GM18519 (cell line): ENCODE measurements around the gene TNXB.
"Not testable (repeated sequence)": the region's sequence is repeated elsewhere in the genome, so short reads cannot be mapped to it uniquely, and the experiment has no call there.

Experiments used
- ATAC-seq: cut with Tn5 transposase; IDR thresholded peaks from one replicate; pipeline ENCODE4 v1.9.1; 2021; ENCODE audit warnings: mild to moderate bottlenecking, moderate library complexity; ENCODE audit not compliant: unreplicated experiment, low FRiP score

The TNXB gene

DNA sequence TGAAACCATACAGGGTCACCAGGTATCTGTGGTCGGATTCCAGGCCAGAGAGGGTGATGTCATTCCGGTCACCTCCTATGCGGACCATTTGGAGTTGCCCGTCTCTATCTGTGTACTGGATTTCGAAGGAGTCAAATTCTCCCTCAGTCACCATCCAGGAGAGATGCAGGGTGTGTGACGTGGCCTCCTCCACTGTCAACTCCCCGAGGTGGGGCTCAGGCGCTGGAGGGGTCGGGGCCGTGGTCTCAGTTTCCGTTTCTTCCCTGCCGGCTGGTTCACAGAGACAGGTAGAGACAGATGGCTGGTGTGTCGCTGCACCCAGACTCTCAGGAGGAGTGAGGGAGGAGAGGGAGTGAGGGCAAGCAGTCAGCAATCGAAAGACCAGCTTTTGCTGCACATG, 40.3 kb downstream of the TNXB start:
- no peak for ATAC-seq

- not testable (repeated sequence) for ATAC-seq
Observed at GRCh38 chr6:32068315-32068714, 40.8 kb downstream of the TNXB start.

- not testable (repeated sequence) for ATAC-seq
Observed at GRCh38 chr6:32067521-32067920, 41.6 kb downstream of the TNXB start.

GRCh38 chr6:32064706-32065105, 44.4 kb downstream of the TNXB start:
- no peak for ATAC-seq

DNA sequence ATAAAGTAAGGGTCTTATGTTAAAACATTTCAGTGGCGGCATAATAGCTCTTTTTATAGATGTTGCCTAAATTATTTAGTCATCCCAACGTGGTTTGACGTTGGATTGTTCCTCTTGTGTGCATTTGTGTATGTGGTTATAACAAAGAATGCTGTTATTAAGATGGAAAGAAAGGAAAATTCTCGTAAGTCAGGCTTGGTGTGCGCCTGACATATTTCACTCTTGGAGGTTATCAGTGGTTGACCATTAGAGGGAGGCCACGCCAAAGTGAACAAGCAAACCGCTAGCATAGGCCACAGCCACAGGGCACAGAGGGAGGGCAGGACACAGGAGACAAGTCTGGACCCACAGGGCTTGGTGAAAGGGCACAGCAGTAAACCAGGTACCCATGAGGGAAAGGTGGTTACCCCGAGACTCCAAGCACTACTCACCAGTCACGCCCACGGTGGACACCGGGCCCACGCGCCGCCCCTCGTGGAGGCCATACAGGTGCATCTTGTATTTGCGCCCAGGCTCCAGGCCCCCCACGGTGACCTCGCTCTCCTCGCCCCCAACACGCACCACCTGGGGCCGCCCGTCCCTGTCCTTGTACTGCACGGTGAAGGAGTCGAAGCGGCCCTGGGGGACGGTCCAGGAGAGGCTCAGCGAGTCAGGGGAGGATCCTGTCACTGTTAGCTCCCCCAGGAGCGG, 48.0 kb downstream of the TNXB start:
- no peak for ATAC-seq

GRCh38 chr6:32058511-32058963, 50.6 kb downstream of the TNXB start:
- no peak for ATAC-seq

- no peak for ATAC-seq
Observed at GRCh38 chr6:32057966-32058365, 51.2 kb downstream of the TNXB start.

DNA sequence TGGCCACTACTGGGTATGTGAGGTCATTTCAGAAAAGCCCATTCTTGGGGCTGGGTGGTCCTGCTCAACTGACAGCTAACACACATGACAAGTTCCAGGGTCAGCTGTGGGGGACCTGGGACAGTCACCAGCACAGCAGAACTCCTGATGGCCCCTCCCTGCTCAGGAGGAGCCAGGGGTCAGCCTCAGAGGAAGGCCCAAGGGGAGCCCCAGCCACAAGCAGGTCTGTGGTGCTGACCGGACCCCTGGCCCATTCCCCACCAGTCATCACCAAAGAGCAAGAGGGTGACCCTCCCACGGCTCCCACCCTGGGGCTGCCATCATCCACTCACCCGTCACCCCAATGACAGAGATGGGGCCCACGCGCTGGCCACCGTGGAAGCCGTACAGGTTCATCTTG, 52.9 kb downstream of the TNXB start:
- ATAC-seq: no peak

DNA sequence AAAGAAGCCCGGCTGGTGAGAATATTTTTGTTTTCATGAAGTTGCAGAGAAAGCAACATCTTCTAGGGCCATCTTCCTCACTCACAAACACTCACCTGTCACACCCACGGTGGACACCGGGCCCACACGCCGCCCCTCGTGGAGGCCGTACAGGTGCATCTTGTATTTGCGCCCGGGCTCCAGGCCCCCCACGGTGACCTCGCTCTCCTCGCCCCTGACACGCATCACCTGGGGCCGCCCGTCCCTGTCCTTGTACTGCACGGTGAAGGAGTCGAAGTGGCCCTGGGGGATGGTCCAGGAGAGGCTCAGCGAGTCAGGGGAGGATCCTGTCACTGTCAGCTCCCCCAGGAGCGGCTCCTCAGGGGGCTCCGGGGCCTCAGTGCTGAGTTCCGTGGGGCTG, 53.4 kb downstream of the TNXB start:
- not testable (repeated sequence) for ATAC-seq

DNA sequence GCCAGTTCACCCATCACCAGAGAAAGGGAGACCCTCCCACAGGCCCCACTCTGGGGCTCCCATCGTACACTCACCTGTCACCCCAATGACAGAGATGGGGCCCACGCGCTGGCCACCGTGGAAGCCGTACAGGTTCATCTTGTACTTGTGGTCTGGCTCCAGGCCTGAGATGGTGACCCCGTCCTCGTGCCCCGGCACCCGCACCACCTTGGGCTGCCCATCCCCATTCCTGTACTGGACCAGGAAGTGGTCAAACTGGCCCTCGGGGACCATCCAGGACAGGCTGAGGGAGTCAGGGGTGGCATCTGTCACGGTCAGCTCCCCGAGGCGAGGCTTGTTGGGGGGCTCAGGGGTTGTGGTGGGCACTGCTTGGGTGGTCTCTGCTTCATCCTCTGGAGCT, 55.8 kb downstream of the TNXB start:
- ATAC-seq: not testable (repeated sequence)

GRCh38 chr6:32052626-32053025, 56.5 kb downstream of the TNXB start:
- not testable (repeated sequence) for ATAC-seq

GRCh38 chr6:32050562-32050961, 58.6 kb downstream of the TNXB start:
- ATAC-seq: no peak

- not testable (repeated sequence) for ATAC-seq
Observed at GRCh38 chr6:32049736-32050135, 59.4 kb downstream of the TNXB start.

DNA sequence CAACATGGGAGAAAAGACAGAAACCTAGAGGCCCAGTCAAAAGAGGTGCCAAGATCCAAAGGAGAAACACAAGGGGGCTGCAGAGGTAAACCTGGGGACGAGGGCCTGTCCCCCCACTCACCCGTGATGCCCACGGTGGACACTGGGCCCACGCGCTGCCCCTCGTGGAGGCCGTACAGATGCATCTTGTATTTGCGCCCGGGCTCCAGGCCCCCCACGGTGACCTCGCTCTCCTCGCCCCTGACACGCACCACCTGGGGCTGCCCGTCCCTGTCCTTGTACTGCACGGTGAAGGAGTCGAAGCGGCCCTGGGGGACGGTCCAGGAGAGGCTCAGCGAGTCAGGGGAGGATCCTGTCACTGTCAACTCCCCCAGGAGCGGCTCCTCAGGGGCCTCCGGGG, 60.0 kb downstream of the TNXB start:
- ATAC-seq: not testable (repeated sequence)

DNA sequence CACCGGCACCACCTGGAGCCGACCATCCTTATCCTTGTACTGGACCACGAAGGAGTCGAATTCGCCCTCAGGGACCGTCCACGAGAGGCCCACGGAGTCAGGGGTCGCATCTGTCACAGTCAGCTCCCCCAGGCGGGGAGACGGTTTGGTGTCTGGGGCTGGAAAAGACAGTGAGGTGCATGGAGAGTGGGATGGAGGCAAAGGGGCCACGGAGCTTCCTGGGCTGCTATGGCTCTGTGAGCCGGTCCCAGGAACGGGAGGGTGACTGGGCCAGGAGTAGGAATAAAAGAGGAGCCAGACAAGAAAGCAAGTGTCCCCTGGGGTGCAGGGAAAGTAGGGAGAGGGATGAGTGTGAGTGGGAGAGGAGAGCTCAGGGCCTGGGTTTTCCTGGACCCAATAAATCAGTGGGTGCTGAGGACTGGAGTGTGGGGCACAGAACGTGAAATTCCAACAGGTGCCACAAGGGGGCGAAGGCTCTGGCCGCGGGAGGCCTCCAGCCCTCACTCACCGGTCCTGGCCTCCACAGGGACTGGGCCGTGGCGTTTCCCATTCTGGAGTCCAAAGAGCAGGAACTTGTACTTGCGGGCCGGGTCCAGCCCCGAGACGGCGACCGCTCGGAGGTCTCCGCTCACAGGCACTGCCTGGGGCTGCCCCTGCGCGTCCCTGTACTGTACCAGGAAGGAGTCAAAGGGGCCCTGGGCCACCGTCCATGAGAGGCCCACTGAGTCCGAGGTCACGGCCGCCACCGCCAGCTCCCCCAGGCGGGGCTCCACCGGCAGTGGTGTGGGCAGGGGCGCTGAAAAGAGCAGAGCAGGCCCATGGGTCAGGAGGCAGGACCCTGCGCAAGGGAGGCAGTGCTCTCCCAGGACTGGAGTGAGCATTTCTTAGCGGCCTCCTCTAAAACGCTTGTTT, 61.0 kb downstream of the TNXB start:
- no peak for ATAC-seq

DNA sequence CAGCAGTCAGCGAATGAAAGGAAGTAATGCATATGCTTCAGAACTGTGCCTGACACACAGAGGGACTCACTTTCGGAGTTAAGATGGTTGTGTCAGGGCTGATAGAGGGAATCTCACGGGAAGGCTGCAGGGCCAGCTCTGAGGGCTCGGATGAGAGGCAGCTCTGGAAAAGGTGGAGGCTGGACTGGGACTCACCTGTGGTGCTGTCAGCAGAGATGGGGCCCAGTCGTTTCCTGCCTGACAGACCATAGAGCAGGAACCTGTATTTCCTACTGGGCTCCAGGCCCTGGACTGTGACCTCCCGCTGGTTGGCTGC, 61.6 kb downstream of the TNXB start:
- ATAC-seq: no peak

DNA sequence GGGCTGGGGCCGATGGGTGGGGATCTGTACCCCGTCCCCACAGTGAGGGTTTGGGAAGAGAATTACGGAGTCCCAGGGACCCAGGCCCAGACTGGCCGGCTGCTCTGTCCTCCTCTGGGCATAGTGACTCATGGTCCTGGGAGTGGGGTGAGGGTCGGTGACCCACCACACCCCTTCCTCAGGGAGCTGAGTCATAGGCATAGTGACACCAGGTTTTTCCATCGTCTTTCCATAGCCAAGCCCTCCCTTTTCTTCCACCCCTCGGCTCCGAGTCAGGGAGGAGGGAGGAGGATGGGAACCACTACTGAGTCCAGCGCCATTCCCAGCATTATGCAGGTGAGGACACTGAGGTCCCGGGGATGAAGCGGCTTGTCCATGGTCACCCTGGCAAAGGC, 62.1 kb downstream of the TNXB start:
- no peak for ATAC-seq

DNA sequence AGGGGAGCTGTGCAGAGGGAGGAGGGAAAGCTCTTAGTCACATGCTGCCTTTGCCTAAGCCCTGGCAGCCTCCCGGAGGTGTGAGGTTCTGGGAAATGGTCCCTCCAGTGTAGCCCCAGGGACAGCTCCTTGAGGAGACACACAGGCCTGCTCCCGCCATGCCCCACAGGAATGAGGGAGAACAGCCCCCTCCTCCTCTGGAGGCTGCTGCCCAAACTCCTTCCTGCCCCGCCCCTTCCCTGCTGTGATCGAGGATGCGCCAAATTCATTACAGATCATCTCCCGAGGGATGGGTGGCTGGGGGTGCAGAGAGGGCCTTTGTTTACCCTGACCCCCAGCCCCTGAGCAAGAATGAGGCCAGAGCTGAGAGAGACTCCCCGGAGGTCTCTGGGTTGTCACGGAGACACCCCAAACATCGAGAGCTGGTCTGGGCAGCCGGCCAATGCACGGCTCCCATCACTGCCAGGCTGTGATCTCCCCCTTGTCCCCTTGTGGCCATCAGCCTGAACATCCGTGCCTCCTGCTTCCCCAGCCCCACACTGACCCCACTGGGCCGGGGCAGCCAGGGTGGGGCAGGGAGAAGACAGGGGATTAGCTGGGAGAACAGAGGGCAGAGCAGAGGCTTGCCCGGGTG, 62.6 kb downstream of the TNXB start:
- ATAC-seq: no peak

DNA sequence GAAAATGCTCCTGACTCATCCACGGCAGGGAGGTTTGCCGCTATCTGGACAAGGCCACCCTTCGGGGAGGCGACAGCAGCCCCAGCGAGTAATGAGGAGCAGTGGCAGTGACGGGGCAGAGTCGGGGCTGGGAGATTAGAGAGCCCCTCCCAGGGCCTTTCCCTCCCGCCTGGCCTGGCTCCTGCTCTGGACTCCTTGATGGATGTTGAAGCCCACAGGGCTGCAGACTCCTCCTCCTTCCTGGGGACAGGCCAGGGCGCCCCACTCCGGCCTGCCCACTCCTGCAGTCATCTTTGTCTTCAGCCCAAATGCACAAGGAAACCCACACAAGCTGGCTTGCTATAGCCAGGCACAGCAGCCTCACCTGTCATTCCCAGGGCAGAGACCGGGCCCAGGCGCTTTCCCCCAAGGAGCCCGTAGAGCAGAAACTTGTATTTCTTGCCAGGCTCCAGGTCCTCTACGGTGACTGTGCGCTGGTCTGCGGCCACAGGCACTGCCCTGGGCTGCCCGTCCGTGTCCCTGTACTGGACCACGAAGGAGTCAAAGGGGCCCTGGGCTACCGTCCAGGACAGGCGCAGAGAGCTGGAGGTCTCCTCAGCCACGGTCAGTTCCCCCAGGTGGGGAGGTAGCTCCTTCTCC, 63.2 kb downstream of the TNXB start:
- ATAC-seq: no peak

DNA sequence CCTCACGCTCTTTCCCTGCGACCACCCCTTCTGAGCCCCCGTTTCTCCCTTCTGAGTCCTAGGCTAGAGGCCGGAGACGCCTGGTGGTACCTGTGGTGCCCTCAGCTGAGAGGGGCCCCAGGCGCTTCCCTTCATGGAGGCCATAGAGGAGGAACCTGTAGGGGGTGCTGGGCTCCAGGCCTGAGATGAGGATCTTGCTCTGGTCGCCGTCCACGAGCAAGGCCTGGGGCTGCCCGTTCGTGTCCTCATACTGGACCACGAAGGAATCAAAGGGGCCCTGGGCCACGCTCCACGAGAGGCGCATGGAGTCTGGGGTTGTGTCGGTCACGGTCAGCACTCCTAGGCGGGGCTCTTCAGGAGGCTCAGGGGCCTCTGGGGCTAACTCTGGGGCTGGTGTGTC, 64.2 kb downstream of the TNXB start:
- ATAC-seq: not testable (repeated sequence)
